ENCODE measurements around the gene C20orf204. TPM values are rescaled to one million over a fixed set of nuclear protein-coding genes. Genes with fewer than 3 reads are reported as not detected.

The C20orf204 gene
- total and polyA plus RNA-seq, 2 of the 4 experiments (the other 2 are of a cell fraction) = 0.09 to 0.18 TPM

- TF ChIP-seq, protein P1, sequence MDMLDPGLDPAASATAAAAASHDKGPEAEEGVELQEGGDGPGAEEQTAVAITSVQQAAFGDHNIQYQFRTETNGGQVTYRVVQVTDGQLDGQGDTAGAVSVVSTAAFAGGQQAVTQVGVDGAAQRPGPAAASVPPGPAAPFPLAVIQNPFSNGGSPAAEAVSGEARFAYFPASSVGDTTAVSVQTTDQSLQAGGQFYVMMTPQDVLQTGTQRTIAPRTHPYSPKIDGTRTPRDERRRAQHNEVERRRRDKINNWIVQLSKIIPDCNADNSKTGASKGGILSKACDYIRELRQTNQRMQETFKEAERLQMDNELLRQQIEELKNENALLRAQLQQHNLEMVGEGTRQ (IDR thresholded peaks at IDR 0.05; ENCODE audit: low read depth, low read length) = no peak
- TF ChIP-seq MXI1 (IDR thresholded peaks at IDR 0.05; ENCODE audit: borderline replicate concordance, low read depth, low read length) (no peak), ELK1 (IDR thresholded peaks at IDR 0.05; ENCODE audit: borderline replicate concordance, low read depth, low read length) (no peak), RCOR1 (IDR thresholded peaks at IDR 0.05; ENCODE audit: insufficient replicate concordance, low read length) (no peak), NFE2L2 (IDR thresholded peaks at IDR 0.05; ENCODE audit: low read depth, low read length) (no peak), POLR2A (IDR thresholded peaks at IDR 0.05; ENCODE audit: low read depth, low read length) (no peak)
- no TSS peak for BruUV-seq (replicated peaks)
- in situ Hi-C loops (cut with MboI; ENCODE audit: low sequenced_read_pairs) = no loop called here
- ATAC-seq (ENCODE audit: low read depth) (no peak), DNase-seq (no peak)
- Histone ChIP-seq H3K14ac (replicated peaks; ENCODE audit: low read depth, low read length) (no peak overlapping the region), H4K5ac (ENCODE audit: low read depth, low read length) (no peak overlapping the region), H2AK5ac (ENCODE audit: low read depth, low read length) (no peak overlapping the region), H2BK20ac (ENCODE audit: low read depth, low read length) (no peak overlapping the region), H2BK120ac (ENCODE audit: low read depth, low read length) (no peak overlapping the region), H3K9me1 (ENCODE audit: insufficient read depth, low read length) (no peaks in the 10 kb centered on the region), H3K79me1 (ENCODE audit: low read depth in 1 of 2, low read length in 2 of 2) (no peaks in the 10 kb centered on the region), H2BK15ac (ENCODE audit: low read depth, low read length) (no peak overlapping the region), H3K27me3 (ENCODE audit: control insufficient read depth, insufficient read depth, low read length) (peaks cover 50% of the 10 kb centered on the region), H3K9ac (ENCODE audit: low read depth, low read length) (no peak overlapping the region), H4K91ac (ENCODE audit: insufficient read depth, low read depth, low read length) (no peak overlapping the region), H3K36me3 (ENCODE audit: control insufficient read depth, insufficient read depth, low read length) (no peaks in the 10 kb centered on the region), H4K8ac (ENCODE audit: low read depth in 2 of 2, low read length in 2 of 2) (no peak overlapping the region), H3K4me2 (ENCODE audit: low read depth, low read length) (no peak overlapping the region), H3K9me3 (ENCODE audit: control insufficient read depth, insufficient read depth, low read length) (no peaks in the 10 kb centered on the region), H3K4me3 (ENCODE audit: insufficient read depth, low read depth, low read length) (no peak overlapping the region), H3K27ac (ENCODE audit: insufficient read depth, low read length) (no peak overlapping the region), H3K18ac (ENCODE audit: low read depth, low read length) (no peak overlapping the region), H3K4me1 (ENCODE audit: control insufficient read depth, insufficient read depth, low read length) (no peaks in the 10 kb centered on the region; the same call in 1 of the 2 replicates), H2AK9ac (replicated peaks; ENCODE audit: low read depth, low read length, poor library complexity) (no peak overlapping the region), H2AFZ (replicated peaks; ENCODE audit: low read length, poor library complexity) (no peak overlapping the region), H2BK5ac (ENCODE audit: low read depth, low read length, poor library complexity, severe bottlenecking) (no peak overlapping the region), H3K23ac (ENCODE audit: low read depth, low read length) (no peak overlapping the region), H3K4ac (ENCODE audit: low read depth, low read length) (no peak overlapping the region), H4K20me1 (ENCODE audit: insufficient read depth, low read length) (no peaks in the 10 kb centered on the region), H3K56ac (ENCODE audit: extremely low read depth, insufficient read depth, low read length) (no peak overlapping the region)
- ChIA-PET CTCF (no interaction called here), POLR2A (ENCODE audit: unreplicated experiment) (no interaction called here)
- WGBS, 2 experiments (ENCODE audit: extremely low coverage in 2 of 2, insufficient read length in 1 of 2) = 38% methylated on average over 4 of the region's 15 CpGs; no CpG with 5 or more reads in 1 of the 2 experiments
- dilution Hi-C loops (cut with HindIII; ENCODE audit: low sequenced_read_pairs, unreplicated experiment) = no loop called here
- intact Hi-C loops (cut with micrococcal nuclease) = no loop called here
Measured at GRCh38 chr20:64051561-64052325, 15.8 kb downstream of the C20orf204 start.

All from IMR-90 (cell line).